Calu3 (cell line): ENCODE data around the gene AMD1. TPM values are rescaled to one million over a fixed set of nuclear protein-coding genes. Genes with fewer than 3 reads are reported as not detected.

Experiments
- BruUV-seq: library from RNA; stranded (reverse); fragments of 400-500 nt; replicated peaks from 2 replicates; lab custom pipeline; 2021; lab: Mats Ljungman, UMichigan
- CTCF ChIA-PET: fragments of 300-600 bp; sonication (Branson Sonifier 250); formaldehyde crosslinking; loops from one replicate; lab custom pipeline; 2022; ENCODE audit warnings: antibody characterized with exemption; lab: Charles Lee
- DNase-seq: peaks from one replicate; pipeline ENCODE4 v3.0.0; 2022
- H3K27ac Mint-ChIP-seq: one replicate; pipeline ENCODE4 v1.8.0; 2022; ENCODE audit warnings: mixed read lengths; ENCODE audit not compliant: unreplicated experiment
- H3K27me3 Mint-ChIP-seq: one replicate; pipeline ENCODE4 v1.8.0; 2022; ENCODE audit warnings: mixed read lengths; ENCODE audit not compliant: unreplicated experiment
- H3K36me3 Mint-ChIP-seq: one replicate; pipeline ENCODE4 v1.8.0; 2022; ENCODE audit warnings: mild to moderate bottlenecking, moderate library complexity, mixed read lengths; ENCODE audit not compliant: insufficient read depth, unreplicated experiment
- H3K4me1 Mint-ChIP-seq: one replicate; pipeline ENCODE4 v1.8.0; 2022; ENCODE audit warnings: mild to moderate bottlenecking, low read depth, mixed read lengths; ENCODE audit not compliant: unreplicated experiment
- H3K4me3 Mint-ChIP-seq: one replicate; pipeline ENCODE4 v1.8.0; 2022; ENCODE audit warnings: mild to moderate bottlenecking, low read depth, moderate library complexity, mixed read lengths; ENCODE audit not compliant: unreplicated experiment
- H3K9me3 Mint-ChIP-seq: one replicate; pipeline ENCODE4 v1.8.0; 2022; ENCODE audit warnings: low read depth, mixed read lengths; ENCODE audit not compliant: unreplicated experiment
- intact Hi-C: fragments of 100-400 bp; cut with micrococcal nuclease; formaldehyde crosslinking; loops from one replicate; pipeline ENCODE4 v1.10.0; 2022; ENCODE audit not compliant: unreplicated experiment
- total RNA-seq: library from RNA; stranded (reverse); gene quantifications from 2 replicates; pipeline ENCODE4 v1.2.3, GENCODE V29; 2022
- TF ChIP-seq, protein P1 (sequence below): fragments of 200-600 bp; IDR thresholded peaks from one replicate; pipeline ENCODE4 v1.8.0; 2022; ENCODE audit warnings: antibody characterized with exemption; ENCODE audit not compliant: unreplicated experiment

AMD1 gene
- total RNA-seq, 1 experiment from 2014 or later = 74.0 TPM

DNA sequence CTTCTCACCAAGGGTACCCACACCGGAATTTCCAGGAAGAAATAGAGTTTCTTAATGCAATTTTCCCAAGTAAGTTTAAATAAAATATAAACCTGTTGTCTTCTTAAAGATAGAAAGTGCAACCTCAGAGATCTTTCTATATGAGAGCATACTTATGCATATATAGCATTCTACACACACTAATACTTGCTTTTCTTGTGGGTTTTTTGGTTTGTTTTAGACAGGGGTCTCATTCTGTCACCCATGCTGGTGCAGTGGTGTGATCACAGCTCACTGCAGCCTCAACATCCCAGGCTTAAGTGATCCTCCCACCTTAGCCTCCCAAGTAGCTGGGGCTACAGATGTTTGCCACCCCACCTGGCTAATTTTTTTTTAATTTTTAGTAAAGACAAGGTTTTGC, 15.7 kb downstream of the AMD1 start:
- Mint-ChIP-seq H3K27me3 (no peaks in the 10 kb centered on the region), H3K27ac (no peak overlapping the region), H3K9me3 (no peaks in the 10 kb centered on the region), H3K4me3 (no peak overlapping the region), H3K36me3 (peaks cover 27% of the 10 kb centered on the region), H3K4me1 (no peaks in the 10 kb centered on the region)
- CTCF ChIA-PET = no interaction called here
- no peak for DNase-seq
- TF ChIP-seq, protein P1, sequence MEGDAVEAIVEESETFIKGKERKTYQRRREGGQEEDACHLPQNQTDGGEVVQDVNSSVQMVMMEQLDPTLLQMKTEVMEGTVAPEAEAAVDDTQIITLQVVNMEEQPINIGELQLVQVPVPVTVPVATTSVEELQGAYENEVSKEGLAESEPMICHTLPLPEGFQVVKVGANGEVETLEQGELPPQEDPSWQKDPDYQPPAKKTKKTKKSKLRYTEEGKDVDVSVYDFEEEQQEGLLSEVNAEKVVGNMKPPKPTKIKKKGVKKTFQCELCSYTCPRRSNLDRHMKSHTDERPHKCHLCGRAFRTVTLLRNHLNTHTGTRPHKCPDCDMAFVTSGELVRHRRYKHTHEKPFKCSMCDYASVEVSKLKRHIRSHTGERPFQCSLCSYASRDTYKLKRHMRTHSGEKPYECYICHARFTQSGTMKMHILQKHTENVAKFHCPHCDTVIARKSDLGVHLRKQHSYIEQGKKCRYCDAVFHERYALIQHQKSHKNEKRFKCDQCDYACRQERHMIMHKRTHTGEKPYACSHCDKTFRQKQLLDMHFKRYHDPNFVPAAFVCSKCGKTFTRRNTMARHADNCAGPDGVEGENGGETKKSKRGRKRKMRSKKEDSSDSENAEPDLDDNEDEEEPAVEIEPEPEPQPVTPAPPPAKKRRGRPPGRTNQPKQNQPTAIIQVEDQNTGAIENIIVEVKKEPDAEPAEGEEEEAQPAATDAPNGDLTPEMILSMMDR = no peak
- intact Hi-C loops = no loop called here
- BruUV-seq = no TSS peak

DNA sequence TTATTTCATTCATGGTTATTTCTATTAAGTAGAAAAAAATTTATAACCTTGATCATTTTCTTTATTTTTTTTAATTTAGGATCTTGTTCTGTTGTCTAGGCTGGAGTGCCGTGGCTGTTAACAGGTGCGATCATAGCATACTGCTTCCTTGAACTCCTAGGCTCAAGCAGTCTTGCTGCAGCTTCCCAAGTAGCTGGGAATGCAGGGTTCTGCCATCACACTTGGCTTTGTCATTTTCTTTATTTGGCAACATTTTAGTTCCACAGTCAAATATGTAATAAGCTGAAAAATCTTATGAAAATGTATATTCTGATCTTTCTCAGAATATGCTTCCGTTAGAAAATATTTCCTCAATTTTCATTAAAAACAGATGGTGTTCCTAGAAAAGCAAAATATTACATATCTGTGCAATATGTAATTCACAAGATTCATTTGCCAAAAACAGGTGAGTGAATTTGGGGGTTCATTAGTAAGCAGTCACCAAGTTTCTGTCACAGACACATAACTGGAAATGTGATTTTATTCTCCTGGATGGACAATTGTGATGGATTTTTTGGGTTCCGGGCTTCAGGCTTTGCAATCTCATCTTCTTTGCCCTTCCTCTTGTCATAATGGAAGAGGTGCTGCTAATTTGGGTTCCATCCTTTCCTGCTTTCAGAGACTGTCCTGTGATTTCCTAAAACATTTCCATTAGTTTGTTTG, 21.5 kb downstream of the AMD1 start:
- no peak overlapping the region for H3K4me3 Mint-ChIP-seq
- no peaks in the 10 kb centered on the region for H3K27me3 Mint-ChIP-seq
- intact Hi-C loops = no loop called here
- CTCF ChIA-PET = no interaction called here
- H3K27ac Mint-ChIP-seq = no peak overlapping the region
- H3K4me1 Mint-ChIP-seq = no peaks in the 10 kb centered on the region
- TF ChIP-seq, protein P1 = no peak
- DNase-seq = no peak
- H3K36me3 Mint-ChIP-seq = peaks cover 76% of the 10 kb centered on the region
- BruUV-seq = no TSS peak
- no peaks in the 10 kb centered on the region for H3K9me3 Mint-ChIP-seq

DNA sequence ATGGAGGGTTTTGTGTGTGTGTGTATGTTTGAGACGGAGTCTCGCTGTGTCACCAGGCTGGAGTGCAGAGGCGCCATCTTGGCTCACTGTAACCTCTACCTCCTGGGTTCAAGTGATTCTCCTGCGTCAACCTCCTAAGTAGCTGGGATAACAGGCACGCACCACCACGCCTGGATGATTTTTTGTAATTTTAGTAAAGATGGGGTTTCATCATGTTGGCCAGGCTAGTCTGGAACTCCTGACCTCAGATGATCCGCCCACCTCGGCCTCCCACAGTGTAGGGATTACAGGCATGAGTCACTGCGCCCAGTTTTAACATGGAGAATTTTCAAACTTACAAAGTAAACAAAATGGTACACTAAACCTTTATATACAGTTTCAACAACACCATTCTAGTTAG, 22.8 kb downstream of the AMD1 start:
- CTCF ChIA-PET = no interaction called here
- Mint-ChIP-seq H3K36me3 (peaks cover 73% of the 10 kb centered on the region), H3K4me3 (no peak overlapping the region), H3K9me3 (no peaks in the 10 kb centered on the region), H3K27me3 (no peaks in the 10 kb centered on the region), H3K27ac (no peak overlapping the region), H3K4me1 (no peaks in the 10 kb centered on the region)
- no TSS peak for BruUV-seq
- DNase-seq = no peak
- TF ChIP-seq, protein P1 = no peak
- intact Hi-C loops = no loop called here

DNA sequence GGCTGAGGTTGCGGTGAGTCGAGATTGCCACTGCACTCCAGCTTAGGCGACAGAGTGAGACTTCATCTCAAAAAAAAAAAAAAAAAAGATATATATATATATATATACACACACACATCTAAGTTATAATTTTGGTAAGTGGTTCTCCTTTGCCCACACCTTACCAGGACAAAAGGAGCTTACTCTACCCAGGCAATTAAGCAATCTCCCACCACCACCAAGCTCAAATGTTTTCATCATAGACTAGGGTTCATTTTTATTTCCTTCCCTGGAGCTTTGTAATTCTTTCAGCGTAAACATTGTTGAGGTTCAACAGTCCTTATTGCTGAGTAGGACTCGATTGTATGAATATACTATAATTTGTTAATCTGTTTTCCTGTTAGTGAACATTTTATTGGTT, 23.5 kb downstream of the AMD1 start:
- DNase-seq = no peak
- no TSS peak for BruUV-seq
- no peak overlapping the region for H3K4me3 Mint-ChIP-seq
- CTCF ChIA-PET = interaction anchor here (1.2 kb wide), 1 partner anchor 24 kb away, joined by 3 read pairs; no protein-coding TSS in a partner anchor
- TF ChIP-seq, protein P1 = no peak
- no peaks in the 10 kb centered on the region for H3K27me3 Mint-ChIP-seq
- peaks cover 74% of the 10 kb centered on the region for H3K36me3 Mint-ChIP-seq
- no peaks in the 10 kb centered on the region for H3K4me1 Mint-ChIP-seq
- no peaks in the 10 kb centered on the region for H3K9me3 Mint-ChIP-seq
- intact Hi-C loops = no loop called here
- H3K27ac Mint-ChIP-seq = no peak overlapping the region
